ENCODE results near the gene ATP2B2. TPM values are rescaled to one million over a fixed set of nuclear protein-coding genes. Genes with fewer than 3 reads are reported as not detected.

The ATP2B2 gene
- total and polyA plus RNA-seq, 10 of the 15 experiments (the other 5 are each of a cell fraction or from before 2014, with no cell fraction given) = 0.04 TPM; not detected in 9

DNA sequence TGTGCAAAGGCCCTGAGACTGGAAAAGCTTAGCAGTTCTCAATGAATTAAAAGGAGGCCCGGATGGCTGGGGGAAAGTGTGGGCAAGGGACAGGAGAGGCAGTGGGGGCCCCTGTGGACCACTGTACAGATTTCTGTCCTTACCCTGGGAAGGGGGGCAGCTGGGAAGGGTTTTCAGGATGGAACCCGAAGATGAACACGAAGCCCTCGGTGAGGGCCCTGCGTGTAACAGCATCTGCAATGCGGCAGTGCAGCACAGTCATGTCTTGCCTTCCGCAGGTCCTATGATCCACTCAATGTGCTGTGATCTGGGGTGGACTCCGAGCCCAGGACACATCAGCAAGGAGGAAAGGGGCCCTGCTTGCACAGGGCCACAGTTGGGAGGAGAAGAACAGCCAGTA lies 7.9 kb upstream of the ATP2B2 start:
- H3K4me2 ChIP-seq (ENCODE audit: control insufficient read depth, insufficient read depth) = no peak overlapping the region
- H3K4me1 ChIP-seq (ENCODE audit: control insufficient read depth, insufficient read depth, low read length) = no peaks in the 10 kb centered on the region
- intact Hi-C loops (cut with micrococcal nuclease; ENCODE audit: unreplicated experiment) (no loop called here), in situ Hi-C loops (cut with MboI) (no loop called here)
- H3K27me3 ChIP-seq (replicated peaks in 1 of 2; ENCODE audit: control insufficient read depth in 2 of 2, insufficient read depth in 2 of 2, low read length in 1 of 2) = no peaks in the 10 kb centered on the region
- RAD21 ChIA-PET (ENCODE audit: unreplicated experiment) = no interaction called here
- DNase-seq (ENCODE audit: low read depth, low spot score) = no peak
- H3K79me2 ChIP-seq (ENCODE audit: control insufficient read depth, insufficient read depth, low read length) = no peaks in the 10 kb centered on the region
- SMC1A ChIA-PET (ENCODE audit: uncharacterized antibody, unreplicated experiment) = interaction anchor here (0.8 kb wide), 1 partner anchor 102 kb away, joined by 3 read pairs; no protein-coding TSS in a partner anchor
- no peaks in the 10 kb centered on the region for H3K9me3 ChIP-seq (replicated peaks; ENCODE audit: control insufficient read depth, insufficient read depth, low read length)
- POLR2A ChIA-PET = no interaction called here
- no TSS peak for BruUV-seq (replicated peaks)
- no peak overlapping the region for H3K9ac ChIP-seq (ENCODE audit: control insufficient read depth, insufficient read depth, low read length)
- H3K4me3 ChIP-seq = no peak overlapping the region
- no peaks in the 10 kb centered on the region for H3K36me3 ChIP-seq (ENCODE audit: control insufficient read depth in 2 of 2, insufficient read depth in 2 of 2, low read length in 1 of 2)
- H3K27ac ChIP-seq (ENCODE audit: control insufficient read depth, insufficient read depth) = no peak overlapping the region
- CTCF ChIA-PET = interaction anchor here (0.6 kb wide), 1 partner anchor 201 kb away, joined by 3 read pairs; no protein-coding TSS in a partner anchor
- TF ChIP-seq POLR2AphosphoS2 (IDR thresholded peaks at IDR 0.05; ENCODE audit: low read depth, low read length) = no peak
- no peak for ATAC-seq
- no peak overlapping the region for H2AFZ ChIP-seq (ENCODE audit: control insufficient read depth, low read depth, low read length)
- no peaks in the 10 kb centered on the region for H4K20me1 ChIP-seq (ENCODE audit: control insufficient read depth, insufficient read depth)
- FAIRE-seq = no peak
- 61% methylated on average over 8 of the region's 8 CpGs for WGBS (ENCODE audit: insufficient coverage, insufficient replicate concordance, low lambda C conversion rate, missing lambda C conversion rate)

DNA sequence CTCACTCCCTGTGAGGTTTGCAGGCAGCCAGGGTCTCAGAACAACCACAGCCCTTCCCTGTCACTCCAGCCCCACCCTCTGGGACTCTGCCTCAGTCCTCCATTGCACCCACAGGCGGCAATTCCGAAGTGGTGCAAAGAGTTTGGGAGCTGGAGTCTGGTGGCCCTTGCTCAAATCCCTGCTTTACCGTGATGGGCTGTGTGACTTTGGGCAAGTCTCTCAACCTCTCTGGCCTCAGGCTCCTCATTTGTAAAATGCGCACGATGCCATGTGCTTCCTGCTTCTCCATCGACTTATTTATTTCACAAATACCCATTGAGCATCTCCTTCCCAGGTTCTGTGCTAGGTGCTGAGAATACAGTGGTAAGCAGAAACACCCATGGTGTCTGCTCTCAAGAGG lies 7.3 kb upstream of the ATP2B2 start:
- Histone ChIP-seq H4K20me1 (ENCODE audit: control insufficient read depth, insufficient read depth) (no peaks in the 10 kb centered on the region), H3K9ac (ENCODE audit: control insufficient read depth, insufficient read depth, low read length) (no peak overlapping the region), H3K36me3 (ENCODE audit: control insufficient read depth in 2 of 2, insufficient read depth in 2 of 2, low read length in 1 of 2) (no peaks in the 10 kb centered on the region), H3K79me2 (ENCODE audit: control insufficient read depth, insufficient read depth, low read length) (no peaks in the 10 kb centered on the region), H2AFZ (ENCODE audit: control insufficient read depth, low read depth, low read length) (no peak overlapping the region), H3K27me3 (replicated peaks in 1 of 2; ENCODE audit: control insufficient read depth in 2 of 2, insufficient read depth in 2 of 2, low read length in 1 of 2) (no peaks in the 10 kb centered on the region), H3K9me3 (replicated peaks; ENCODE audit: control insufficient read depth, insufficient read depth, low read length) (no peaks in the 10 kb centered on the region), H3K4me1 (ENCODE audit: control insufficient read depth, insufficient read depth, low read length) (no peaks in the 10 kb centered on the region), H3K27ac (ENCODE audit: control insufficient read depth, insufficient read depth) (no peak overlapping the region), H3K4me3 (no peak overlapping the region), H3K4me2 (ENCODE audit: control insufficient read depth, insufficient read depth) (no peak overlapping the region)
- no peak for FAIRE-seq
- CTCF ChIA-PET = no interaction called here
- DNase-seq (ENCODE audit: low read depth, low spot score) = no peak
- in situ Hi-C loops (cut with MboI) = no loop called here
- ATAC-seq = no peak
- RAD21 ChIA-PET (ENCODE audit: unreplicated experiment) = no interaction called here
- POLR2A ChIA-PET = no interaction called here
- BruUV-seq (replicated peaks) = no TSS peak
- SMC1A ChIA-PET (ENCODE audit: uncharacterized antibody, unreplicated experiment) = no interaction called here
- whole genome bisulfite sequencing (ENCODE audit: insufficient coverage, insufficient replicate concordance, low lambda C conversion rate, missing lambda C conversion rate) = 39% methylated on average over 6 of the region's 6 CpGs
- TF ChIP-seq CBFB (IDR thresholded peaks at IDR 0.05; ENCODE audit: low read depth) (no peak), MEF2B (IDR thresholded peaks at IDR 0.05; ENCODE audit: partially characterized antibody, poor library complexity, severe bottlenecking) (no peak)
- intact Hi-C loops (cut with micrococcal nuclease; ENCODE audit: unreplicated experiment) = no loop called here
